ENCODE data around the gene FOXP1.

FOXP1 gene

GRCh38 chr3:71258116-71258515 is 325.4 kb downstream of the FOXP1 start:
- Histone ChIP-seq H3K9ac (ENCODE audit: low read length) (no peak overlapping the region), H3F3A (ENCODE audit: insufficient read depth, low read length) (no peaks in the 10 kb centered on the region), H3K9me3 (ENCODE audit: low read length) (no peaks in the 10 kb centered on the region), H3K27me3 (ENCODE audit: insufficient read depth, low read length) (no peaks in the 10 kb centered on the region), H3K36me3 (ENCODE audit: insufficient read depth, low read length) (peaks cover 12% of the 10 kb centered on the region), H2AFZ (ENCODE audit: low read length) (no peak overlapping the region), H3K4me3 (ENCODE audit: low read depth, low read length, poor library complexity, severe bottlenecking) (no peak overlapping the region), H3K9me2 (ENCODE audit: low read depth, low read length) (no peaks in the 10 kb centered on the region), H4K20me1 (ENCODE audit: insufficient read depth, low read length) (no peaks in the 10 kb centered on the region), H3K79me2 (ENCODE audit: insufficient read depth, low read length) (peaks cover 8% of the 10 kb centered on the region; the same call in 1 of the 2 replicates), H3K27ac (ENCODE audit: low read depth, low read length, poor library complexity, severe bottlenecking) (no peak overlapping the region), H3K4me2 (ENCODE audit: low read length) (no peak overlapping the region), H3K4me1 (ENCODE audit: insufficient read depth, low read length, severe bottlenecking) (no peaks in the 10 kb centered on the region)
- TF ChIP-seq, protein P1, sequence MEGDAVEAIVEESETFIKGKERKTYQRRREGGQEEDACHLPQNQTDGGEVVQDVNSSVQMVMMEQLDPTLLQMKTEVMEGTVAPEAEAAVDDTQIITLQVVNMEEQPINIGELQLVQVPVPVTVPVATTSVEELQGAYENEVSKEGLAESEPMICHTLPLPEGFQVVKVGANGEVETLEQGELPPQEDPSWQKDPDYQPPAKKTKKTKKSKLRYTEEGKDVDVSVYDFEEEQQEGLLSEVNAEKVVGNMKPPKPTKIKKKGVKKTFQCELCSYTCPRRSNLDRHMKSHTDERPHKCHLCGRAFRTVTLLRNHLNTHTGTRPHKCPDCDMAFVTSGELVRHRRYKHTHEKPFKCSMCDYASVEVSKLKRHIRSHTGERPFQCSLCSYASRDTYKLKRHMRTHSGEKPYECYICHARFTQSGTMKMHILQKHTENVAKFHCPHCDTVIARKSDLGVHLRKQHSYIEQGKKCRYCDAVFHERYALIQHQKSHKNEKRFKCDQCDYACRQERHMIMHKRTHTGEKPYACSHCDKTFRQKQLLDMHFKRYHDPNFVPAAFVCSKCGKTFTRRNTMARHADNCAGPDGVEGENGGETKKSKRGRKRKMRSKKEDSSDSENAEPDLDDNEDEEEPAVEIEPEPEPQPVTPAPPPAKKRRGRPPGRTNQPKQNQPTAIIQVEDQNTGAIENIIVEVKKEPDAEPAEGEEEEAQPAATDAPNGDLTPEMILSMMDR (IDR thresholded peaks at IDR 0.05; ENCODE audit: low read length): no peak
- TF ChIP-seq EZH2 (IDR thresholded peaks at IDR 0.05; ENCODE audit: borderline replicate concordance, low read length): no peak

GRCh38 chr3:71255498-71255897 is 328.0 kb downstream of the FOXP1 start:
- Histone ChIP-seq H3K27me3 (ENCODE audit: insufficient read depth, low read length) (no peaks in the 10 kb centered on the region), H3K36me3 (ENCODE audit: insufficient read depth, low read length) (peaks cover 9% of the 10 kb centered on the region; the same call in 1 of the 2 replicates), H3K27ac (ENCODE audit: low read depth, low read length, poor library complexity, severe bottlenecking) (no peak overlapping the region), H3F3A (ENCODE audit: insufficient read depth, low read length) (no peaks in the 10 kb centered on the region), H3K9me3 (ENCODE audit: low read length) (no peaks in the 10 kb centered on the region), H3K79me2 (ENCODE audit: insufficient read depth, low read length) (peaks cover 7% of the 10 kb centered on the region; the same call in 1 of the 2 replicates), H3K4me3 (ENCODE audit: low read depth, low read length, poor library complexity, severe bottlenecking) (no peak overlapping the region), H3K4me1 (ENCODE audit: insufficient read depth, low read length, severe bottlenecking) (no peaks in the 10 kb centered on the region), H3K9me2 (ENCODE audit: low read depth, low read length) (no peaks in the 10 kb centered on the region), H4K20me1 (ENCODE audit: insufficient read depth, low read length) (no peaks in the 10 kb centered on the region), H3K4me2 (ENCODE audit: low read length) (no peak overlapping the region), H3K9ac (ENCODE audit: low read length) (no peak overlapping the region), H2AFZ (ENCODE audit: low read length) (no peak overlapping the region)
- TF ChIP-seq, protein P1 (IDR thresholded peaks at IDR 0.05; ENCODE audit: low read length): no peak
- TF ChIP-seq EZH2 (IDR thresholded peaks at IDR 0.05; ENCODE audit: borderline replicate concordance, low read length): no peak

- Histone ChIP-seq H3K4me1 (ENCODE audit: insufficient read depth, low read length, severe bottlenecking) (no peaks in the 10 kb centered on the region), H3K4me3 (ENCODE audit: low read depth, low read length, poor library complexity, severe bottlenecking) (no peak overlapping the region)
- TF ChIP-seq, protein P1 (IDR thresholded peaks at IDR 0.05; ENCODE audit: low read length): no peak
- TF ChIP-seq EZH2 (IDR thresholded peaks at IDR 0.05; ENCODE audit: borderline replicate concordance, low read length): no peak
These were observed 329.1 kb downstream of the FOXP1 start for GRCh38 chr3:71254281-71255057.

More at GRCh38 chr3:71254281-71255057, 329.1 kb downstream of the FOXP1 start:
- H3K36me3 ChIP-seq (ENCODE audit: insufficient read depth, low read length): peaks cover 9% of the 10 kb centered on the region; the same call in 1 of the 2 replicates
- no peaks in the 10 kb centered on the region for H4K20me1 ChIP-seq (ENCODE audit: insufficient read depth, low read length)
- peaks cover 14% of the 10 kb centered on the region; the same call in 1 of the 2 replicates for H3K79me2 ChIP-seq (ENCODE audit: insufficient read depth, low read length)
- H3K9ac ChIP-seq (ENCODE audit: low read length): no peak overlapping the region
- H3K9me2 ChIP-seq (ENCODE audit: low read depth, low read length): no peaks in the 10 kb centered on the region
- H3K27ac ChIP-seq (ENCODE audit: low read depth, low read length, poor library complexity, severe bottlenecking): no peak overlapping the region
- H3K4me2 ChIP-seq (ENCODE audit: low read length): no peak overlapping the region
- no peaks in the 10 kb centered on the region for H3K27me3 ChIP-seq (ENCODE audit: insufficient read depth, low read length)
- no peak overlapping the region for H2AFZ ChIP-seq (ENCODE audit: low read length)
- H3F3A ChIP-seq (ENCODE audit: insufficient read depth, low read length): no peaks in the 10 kb centered on the region
- no peaks in the 10 kb centered on the region for H3K9me3 ChIP-seq (ENCODE audit: low read length)
